NCI-H1694 (cell line): ENCODE measurements around the gene ECHDC3.
A peak's percentile ranks its signal among the peaks of the same experiment; 100 is the strongest.
"Not testable (repeated sequence)": the region's sequence is repeated elsewhere in the genome, so short reads cannot be mapped to it uniquely, and the experiment has no call there.

Experiments used
- DNase-seq: peaks from one replicate; lab custom pipeline; 2025; lab: John Stamatoyannopoulos, UW

Gene ECHDC3

DNA sequence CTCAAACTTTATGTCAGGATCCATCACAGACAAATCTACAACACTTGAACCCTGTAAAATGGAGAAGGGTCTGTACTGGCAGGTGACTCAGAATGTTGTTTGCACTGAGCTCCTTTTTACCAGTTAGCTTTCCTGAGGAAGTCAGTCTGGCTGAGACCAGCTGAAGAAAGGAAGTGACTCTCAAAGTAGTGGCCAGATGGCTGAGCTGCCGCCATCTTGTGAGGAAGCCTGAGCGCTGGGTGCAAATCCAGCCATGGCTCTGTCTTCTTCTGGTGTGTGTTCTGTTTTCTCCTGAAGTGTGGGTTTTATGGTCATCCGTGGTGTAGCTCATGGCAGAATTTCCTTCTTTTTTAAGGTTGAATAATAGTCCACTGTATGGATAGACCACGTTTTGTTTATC is 25.5 kb upstream of the ECHDC3 start:
- no peak for DNase-seq

DNA sequence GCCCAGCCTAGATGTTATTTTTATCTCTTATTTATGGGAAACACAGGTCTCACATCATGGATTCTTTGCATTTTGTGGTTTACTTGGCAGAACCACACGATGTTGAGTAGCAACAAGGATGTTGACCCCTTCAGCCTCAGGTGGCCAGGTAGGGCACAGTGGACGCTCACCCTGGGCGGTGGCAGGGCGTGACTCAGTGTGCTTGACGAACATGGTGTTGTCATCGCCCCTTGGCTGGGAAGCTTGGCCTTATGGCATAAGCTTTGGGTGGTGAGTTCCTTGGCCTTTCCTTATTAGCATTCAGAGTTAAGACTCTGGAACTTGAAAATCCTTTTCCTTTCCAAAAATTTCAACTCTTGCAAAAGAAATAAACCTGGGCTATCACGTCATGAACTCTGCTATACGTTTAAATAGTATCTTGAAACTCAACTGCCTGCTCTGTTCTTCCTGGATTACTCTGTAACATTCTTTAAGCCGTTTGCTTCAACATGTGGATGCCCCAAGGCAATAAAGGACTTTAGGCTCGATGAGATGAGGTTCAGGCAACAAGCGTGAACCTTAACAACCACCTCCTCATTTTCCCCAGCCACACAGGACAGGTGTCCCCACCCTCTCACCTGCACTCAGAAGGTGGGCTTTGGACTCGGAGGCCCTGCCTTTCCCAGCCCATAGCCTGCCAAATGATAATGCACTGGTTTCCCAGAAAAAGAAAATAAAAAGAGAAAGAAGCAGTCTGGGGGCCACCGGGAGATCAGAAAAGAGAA is 22.5 kb upstream of the ECHDC3 start:
- no peak for DNase-seq

DNA sequence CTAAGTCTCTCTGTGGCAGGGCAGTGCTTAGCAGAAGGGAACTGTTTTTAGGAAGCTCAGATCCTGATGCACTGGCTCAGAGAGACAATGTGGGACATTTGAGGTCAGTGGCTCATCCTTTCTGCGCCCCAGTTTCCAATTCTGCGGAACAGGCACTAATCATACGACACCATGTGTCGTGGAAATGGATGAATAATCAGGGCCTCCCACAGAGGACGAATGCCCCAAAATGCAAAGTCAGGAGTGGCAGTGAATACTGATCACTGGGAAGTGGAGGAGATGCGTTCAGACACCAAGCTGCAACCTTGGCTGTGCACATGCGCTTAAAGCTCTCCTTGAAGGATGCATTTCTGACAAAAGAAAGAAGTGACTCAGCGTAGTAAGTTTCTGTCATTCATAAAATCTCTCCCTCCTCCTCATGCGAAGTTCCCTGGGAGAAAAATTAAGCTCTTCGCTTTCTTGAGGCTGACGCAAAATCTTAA is 21.9 kb upstream of the ECHDC3 start:
- DNase-seq: no peak

DNA sequence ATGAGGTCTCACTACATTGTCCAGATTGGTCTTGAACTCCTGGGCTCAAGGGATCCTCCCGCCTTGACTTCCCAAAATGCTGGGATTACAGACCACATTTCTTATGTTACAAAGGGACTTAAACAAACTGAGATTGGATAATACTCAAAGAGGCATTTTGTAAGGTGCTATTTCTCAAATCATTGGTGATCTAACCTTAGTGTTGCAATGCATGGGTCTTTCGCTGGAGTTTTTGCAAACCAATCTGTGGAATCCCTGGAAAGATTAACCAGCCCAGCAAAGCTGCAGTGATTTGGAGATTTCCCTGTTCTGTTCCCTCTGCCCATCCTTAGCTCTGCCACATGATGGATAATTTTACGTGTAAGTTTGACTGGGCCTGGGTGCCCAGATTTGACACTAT is 20.4 kb upstream of the ECHDC3 start:
- DNase-seq: no peak

DNA sequence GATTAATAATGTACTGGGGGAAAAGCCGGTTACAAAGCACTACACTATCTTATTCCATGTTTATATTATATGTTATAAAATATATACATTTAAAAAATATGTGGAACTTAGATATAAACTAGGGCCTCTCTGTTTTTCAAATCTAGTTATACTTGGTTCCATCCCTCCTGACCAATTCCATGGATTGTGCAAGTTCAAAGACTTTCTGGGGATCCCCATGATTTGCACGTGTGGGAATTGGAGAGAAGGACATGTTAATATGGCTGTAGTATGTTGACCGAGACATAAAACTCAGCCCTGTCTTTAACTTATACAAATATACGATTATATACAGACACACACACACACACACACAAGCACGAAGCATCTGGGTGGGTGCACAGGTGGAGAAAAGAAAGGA is 18.8 kb upstream of the ECHDC3 start:
- DNase-seq: no peak

DNA sequence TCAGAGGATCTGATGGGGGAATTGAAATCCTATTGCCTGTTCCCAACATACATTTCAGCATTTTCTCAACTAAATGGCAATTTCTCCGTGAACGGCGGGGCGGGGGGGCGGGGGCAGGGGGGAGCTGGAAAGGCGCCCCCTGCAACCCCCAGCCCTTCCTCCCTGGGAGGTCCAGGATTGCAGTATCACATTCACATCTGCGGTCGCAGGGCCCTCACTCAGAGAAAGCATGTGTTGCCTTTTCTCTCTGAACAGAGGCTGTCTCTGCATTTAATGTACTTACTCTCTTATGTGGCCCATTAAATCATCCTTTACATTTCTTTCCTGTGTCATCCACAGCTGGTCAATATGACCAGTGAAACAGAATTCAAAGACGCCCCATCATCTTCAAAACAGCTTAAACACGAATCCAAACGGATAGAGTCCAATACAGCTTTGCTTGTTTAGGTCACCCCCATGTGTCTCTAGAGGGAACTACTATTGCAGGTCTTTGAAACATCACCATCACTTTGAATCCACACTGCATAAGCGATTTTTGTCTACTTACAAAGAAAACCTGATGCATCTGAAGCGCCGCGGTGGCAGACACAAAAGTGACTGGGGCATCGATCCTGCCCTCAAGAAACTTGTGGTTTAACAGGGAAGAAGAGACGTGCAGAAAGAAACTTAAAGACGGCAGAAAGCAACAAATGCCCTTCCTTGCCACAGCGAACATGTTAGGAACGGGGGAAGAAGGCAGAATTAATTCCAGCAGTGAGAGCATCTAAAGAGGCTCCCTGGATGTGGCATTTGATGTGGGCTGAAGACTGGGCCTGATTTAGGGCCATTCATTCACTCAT is 17.0 kb upstream of the ECHDC3 start:
- peak; percentile 17 for DNase-seq

DNA sequence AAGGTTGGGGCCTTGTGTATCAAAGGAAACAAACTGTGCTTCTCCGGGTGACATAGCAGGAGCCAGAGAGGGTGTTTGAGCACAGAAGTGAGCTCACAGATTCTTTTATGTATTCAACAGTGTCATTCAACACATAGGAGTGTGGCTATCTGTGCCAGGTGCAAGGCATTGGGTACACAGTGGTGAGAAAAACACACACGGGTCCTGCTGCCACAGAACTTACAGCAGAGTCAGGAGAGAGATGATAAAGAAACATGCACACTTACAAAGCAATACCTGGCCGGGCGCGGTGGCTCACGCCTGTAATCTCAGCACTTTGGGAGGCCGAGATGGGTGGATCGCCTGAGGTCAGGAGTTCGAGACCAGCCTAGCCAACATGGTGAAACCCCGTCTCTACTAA is 16.3 kb upstream of the ECHDC3 start:
- no peak for DNase-seq

DNA sequence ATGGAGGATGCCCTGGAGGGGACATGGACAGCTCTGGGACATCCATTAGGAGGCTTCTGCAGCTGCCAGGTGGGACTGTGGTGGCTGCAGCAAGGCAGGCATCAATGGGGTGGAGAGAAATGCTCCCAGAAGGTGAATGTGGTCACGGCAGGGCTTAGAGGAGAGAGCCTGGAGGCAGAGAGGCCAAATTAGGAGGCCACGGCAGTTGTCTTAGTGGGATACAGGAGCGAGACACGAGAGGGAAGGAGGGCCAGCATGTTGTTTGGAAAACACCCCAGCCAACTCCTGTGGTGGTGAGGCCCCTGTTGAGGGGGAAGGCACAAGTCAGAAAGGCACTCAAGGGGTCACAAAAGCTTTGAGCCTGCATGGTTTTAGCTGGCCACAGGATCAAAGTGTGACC is 14.6 kb upstream of the ECHDC3 start:
- no peak for DNase-seq

DNA sequence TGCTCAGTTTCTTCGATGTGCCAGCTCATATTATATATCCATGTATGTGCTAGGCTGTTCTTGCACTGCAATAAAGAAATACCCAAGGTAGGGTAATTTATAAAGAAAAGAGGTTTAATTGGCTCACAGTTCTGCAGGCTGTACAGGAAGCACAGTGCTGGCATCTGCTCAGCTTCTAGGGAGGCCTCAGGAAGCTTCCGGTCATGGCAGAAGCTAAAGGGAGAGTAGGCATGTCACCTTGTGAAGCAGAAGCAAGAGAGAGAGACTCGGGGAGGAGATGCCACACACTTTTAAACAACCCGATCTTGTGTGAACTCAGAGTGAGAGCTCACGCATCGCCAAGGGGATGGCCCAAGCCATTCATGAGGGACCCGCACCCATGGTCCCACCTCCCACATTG is 13.8 kb upstream of the ECHDC3 start:
- DNase-seq: no peak

DNA sequence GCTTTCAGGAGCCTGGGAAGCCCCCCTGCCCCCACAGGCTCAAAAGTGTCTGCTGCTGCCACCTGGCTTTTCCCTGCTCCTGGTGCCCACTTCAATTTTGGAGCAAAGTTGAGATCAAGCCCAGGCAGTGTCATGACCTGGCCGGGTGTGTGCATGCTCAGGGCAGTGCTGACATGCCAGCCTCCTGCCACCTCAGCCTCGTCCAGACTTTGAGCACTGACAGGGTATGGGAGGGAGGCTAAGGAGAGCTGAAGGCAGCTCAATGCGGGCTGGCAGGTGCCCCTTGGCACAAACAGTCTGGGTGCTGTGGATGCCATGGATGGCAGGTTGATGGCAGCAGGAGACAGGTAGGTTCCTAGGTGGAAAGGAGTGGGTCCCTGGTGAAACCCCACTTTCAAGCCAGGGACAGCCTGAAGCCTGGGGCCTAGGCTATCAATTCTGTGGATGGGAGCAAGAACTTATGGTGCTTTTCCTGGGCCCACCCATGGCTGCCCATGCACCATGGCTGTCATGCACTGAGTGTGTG is 12.3 kb upstream of the ECHDC3 start:
- no peak for DNase-seq

DNA sequence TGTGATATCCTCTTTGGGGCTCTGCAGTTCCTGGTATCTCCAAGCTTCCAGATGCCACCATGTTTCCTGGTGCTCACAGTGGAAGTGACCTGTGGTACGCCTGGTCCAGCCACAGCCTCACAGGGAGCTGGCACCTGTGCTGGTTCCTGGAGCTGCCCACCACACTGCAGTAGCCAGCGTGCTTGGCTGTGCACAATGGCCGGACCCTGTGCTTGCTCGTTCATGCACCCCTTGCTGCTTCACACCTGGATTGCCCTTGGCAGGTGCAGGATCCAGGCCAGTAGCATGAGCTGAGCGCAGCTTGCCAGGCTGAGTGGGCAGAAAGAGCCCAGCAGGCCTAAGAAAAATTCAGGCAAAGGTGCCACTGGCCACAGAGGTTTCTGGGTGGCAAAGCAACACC is 11.4 kb upstream of the ECHDC3 start:
- no peak for DNase-seq

DNA sequence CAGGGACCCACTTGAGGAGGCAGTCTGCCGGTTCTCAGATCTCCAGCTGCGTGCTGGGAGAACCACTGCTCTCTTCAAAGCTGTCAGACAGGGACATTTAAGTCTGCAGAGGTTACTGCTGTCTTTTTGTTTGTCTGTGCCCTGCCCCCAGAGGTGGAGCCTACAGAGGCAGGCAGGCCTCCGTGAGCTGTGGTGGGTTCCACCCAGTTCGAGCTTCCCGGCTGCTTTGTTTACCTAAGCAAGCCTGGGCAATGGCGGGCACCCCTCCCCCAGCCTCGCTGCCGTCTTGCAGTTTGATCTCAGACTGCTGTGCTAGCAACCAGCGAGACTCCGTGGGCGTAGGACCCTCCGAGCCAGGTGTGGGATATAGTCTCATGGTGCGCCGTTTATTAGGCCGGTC is 5.4 kb upstream of the ECHDC3 start:
- DNase-seq: not testable (repeated sequence)

DNA sequence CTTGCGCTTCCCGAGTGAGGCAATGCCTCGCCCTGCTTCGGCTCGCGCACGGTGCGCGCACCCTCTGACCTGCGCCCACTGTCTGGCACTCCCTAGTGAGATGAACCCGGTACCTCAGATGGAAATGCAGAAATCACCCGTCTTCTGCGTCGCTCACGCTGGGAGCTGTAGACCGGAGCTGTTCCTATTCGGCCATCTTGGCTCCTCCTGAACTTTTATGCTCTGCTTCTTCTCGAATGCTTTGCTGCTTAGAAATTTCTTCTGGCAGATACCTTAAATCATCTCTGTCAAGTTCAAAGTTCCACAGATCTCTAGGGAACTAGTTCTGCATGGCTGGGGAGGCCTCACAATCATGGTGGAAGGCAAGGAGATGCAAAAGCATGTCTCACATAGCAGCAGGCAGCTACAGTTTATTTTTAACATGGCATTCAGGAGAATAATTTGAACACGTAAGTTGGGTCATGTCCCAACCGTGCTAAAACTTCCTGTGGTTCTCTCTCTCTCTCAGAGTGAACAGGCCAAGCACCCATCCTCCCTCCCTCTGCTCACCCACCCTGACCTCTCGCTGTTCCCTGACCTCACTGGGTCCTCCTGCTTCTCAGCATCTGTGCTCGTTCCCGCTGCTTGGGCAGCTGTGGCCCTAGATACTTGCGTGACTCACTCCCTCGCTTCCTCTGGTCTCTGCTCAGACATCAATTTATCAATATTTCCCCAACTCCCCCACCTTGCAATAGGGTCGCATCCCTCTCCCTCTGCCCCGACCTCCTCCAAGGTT is 4.7 kb upstream of the ECHDC3 start:
- not testable (repeated sequence) for DNase-seq

DNA sequence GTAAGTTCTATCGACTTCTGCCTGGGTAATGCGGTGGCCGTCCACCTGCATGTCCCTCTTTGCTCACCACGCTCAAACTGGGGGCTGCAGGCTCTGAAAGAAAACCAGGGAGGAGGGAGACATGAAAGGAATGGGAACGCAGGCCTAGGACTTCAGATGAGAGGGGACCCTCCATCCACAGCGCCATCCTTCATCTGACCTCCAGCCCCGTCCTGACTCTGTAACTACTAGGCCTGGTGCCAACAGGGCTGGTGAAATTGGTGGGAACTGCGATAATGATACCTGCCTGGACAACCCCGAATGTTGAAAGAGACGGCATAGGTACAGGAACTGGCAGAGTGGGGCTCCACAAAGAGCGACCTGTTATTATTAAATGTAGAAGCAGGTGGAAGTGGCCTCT is 1.3 kb upstream of the ECHDC3 start:
- no peak for DNase-seq

DNA sequence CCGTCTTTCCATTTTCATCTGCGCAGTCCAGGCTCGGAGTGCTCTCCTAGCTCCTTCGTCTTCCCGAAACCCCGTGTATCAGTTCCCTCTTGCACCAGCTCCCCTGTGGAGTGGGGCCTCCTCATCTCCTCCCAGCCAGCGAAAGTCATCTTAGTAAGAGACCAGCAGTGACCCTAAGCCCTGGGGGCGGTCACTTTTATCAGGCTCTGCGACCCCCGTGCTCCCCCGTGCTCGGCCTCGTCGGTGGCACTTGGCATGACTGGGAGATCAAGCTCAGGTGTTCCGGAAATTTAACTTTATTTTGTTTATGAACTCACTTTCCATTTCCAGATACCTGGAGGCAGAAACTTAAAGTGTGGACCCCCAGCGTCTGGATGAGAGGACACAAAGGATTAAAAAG is 574 bp upstream of the ECHDC3 start:
- no peak for DNase-seq

DNA sequence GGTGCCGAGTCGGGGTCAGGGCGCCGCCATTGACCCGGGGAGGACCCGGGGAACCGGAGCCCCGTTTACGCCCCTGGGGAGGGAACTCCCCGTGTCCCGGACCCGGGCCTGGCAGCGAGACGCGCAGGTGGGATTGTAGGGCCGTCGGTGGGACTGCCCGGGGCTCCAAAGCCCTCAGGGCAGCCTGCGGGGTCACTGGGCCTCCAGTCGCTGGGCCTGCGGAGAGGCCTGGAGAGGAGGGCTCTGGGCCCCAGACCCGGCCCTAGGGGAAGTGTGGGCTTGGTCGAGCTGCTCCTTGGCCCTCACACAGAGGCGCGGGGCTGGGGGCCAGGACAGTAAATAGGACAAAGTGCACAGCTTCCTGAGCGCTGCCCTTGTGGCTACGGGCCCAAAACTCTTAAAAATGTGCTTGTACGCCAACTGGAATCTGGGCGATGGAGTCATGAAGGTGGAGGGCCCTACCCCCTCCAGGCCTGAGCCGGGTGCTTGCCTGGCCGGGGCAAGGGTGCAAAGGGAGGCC is 657 bp downstream of the ECHDC3 start:
- no peak for DNase-seq

DNA sequence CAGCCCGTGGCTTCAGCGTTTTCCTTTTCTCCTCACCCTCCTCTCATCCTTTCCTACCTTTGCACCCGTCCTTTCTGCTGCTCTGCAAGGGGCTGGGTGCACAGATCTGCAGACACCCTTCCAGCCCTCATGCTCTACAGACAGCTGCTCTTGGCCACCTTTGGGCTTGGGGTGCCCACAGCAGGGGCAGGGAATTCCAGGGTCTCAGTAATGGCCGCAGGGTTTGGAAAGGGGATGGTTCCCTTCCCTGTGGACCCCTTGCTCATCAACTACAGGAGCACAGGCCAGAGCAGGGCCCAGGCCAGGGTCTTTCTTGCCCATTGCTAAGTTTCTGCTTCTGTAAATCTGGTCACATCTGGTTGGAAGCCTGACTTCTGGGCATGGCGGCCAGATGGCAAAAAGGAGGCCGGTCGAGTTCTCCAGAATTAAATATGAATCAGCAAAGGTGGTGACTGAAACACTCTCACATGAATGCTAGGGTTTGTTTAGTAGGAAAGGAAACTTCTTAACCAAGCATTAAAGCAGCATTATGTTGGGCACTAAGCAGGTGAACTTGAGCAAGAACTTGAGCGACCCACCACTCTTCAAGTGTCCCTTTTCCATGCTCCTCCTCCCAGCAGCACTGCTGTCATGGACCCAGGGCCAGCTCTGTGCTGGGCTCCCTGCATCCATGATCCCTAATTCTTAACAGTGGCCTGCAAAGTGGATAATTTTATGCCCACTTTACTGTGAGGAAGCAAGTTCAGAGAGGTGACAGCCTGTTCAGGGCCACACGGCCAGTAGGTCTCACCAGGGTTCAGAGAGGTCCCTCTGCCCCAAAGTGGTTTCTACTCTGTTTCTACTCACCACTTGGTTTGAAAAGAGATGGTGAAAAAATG is 1.5 kb downstream of the ECHDC3 start:
- DNase-seq: no peak

DNA sequence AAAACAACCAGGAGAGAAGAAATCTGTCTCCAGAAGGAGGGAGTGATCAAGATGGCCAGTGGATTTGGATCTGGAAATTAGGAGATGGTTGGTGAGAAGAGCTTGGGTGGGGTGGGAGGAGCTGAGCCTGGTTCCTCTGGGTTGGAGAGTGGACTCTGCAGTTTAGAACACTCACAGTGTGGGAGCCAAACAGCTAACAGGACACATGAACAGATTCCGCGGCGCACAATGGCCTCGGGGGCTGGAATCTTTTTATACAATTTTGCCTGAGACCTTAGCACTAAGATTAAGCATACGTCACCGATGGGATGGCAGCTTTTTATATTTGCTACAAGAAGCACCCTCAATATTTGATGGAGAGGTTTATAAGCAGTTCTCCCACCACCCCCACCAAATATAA is 2.9 kb downstream of the ECHDC3 start:
- DNase-seq: no peak

DNA sequence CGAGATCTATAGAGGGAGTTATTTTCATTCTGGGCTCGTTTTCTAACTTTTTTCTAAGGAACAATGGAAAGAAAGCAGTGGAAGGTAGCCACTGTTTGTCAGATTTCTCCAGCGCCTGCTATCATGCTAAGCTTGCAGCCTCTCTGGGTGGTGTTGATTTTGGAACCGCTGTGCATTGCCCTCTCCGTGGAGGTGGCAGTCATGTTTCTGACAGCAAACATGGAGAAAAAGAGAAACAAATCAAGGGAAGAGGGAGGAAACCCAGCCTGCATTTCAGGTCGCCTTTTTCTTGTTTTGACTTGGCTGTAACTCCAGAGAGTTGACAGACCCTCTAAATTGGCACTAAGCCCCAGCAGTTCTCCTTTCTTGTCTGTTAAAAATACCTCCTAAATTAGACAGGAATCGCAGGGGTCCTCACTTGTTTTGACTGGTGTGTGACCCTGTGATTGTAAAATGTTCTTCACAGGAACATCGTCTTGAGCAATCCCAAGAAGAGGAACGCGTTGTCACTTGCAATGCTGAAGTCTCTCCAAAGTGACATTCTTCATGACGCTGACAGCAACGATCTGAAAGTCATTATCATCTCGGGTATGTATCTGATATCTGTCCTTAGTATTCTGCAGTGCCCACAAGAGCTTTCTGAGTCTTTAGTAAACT is 4.8 kb downstream of the ECHDC3 start:
- DNase-seq: no peak

DNA sequence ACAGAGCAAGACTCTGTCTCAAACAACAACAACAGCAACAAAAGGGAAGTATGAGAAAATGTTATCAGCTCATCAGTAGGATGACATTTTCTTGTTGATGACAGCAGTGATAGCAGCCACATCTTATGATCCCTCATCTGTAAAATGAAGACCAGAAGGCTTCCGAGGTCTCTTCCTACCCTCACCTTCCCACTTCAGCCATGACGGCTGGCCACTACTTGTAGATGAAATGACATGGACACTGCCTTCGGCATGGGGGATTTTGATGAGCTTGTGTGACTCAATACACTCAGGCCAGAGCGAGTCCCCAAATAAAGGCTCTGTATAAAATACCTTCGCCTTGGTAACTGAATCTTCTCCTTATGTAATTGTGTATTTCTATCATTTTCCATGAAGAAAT is 6.7 kb downstream of the ECHDC3 start:
- no peak for DNase-seq

DNA sequence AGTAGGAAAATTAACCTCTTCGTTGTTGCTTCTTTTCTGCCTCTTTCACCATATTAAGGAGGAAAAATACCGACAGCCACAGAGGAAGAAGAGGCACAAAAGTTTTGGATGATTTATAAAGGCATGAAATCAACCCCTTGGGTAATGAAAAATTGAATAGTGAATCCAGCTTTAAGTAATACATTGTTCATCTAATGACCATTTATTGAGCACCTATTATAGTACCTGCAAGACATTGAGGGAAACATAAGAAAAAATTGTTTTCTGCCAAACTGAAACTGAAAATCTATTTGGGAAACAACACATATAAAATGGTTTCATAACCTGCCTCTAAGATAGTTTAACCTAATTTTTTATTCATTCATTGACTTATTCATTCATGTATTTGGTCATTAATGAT is 8.2 kb downstream of the ECHDC3 start:
- DNase-seq: no peak
